GM19467 (cell line): ENCODE data around the gene AHI1.
A peak's percentile ranks its signal among the peaks of the same experiment; 100 is the strongest.

Experiments used
- ATAC-seq: cut with Tn5 transposase; IDR thresholded peaks from one replicate; pipeline ENCODE4 v1.9.1; 2021; ENCODE audit warnings: mild to moderate bottlenecking, moderate library complexity; ENCODE audit not compliant: unreplicated experiment

AHI1 gene

GRCh38 chr6:135464634-135465033 lies 32.9 kb downstream of the AHI1 start:
- ATAC-seq, result no peak

- no peak for ATAC-seq
Observed at GRCh38 chr6:135461208-135461607, 36.3 kb downstream of the AHI1 start.

- ATAC-seq, result no peak
Observed at GRCh38 chr6:135458051-135458450, 39.5 kb downstream of the AHI1 start.

- ATAC-seq, result no peak
Observed at GRCh38 chr6:135451617-135452190, 45.8 kb downstream of the AHI1 start.

- no peak for ATAC-seq
Observed at GRCh38 chr6:135449246-135449645, 48.3 kb downstream of the AHI1 start.

- peak; percentile 46 for ATAC-seq
Observed at GRCh38 chr6:135440087-135440792, 57.3 kb downstream of the AHI1 start.

GRCh38 chr6:135439549-135439948 lies 58.0 kb downstream of the AHI1 start:
- no peak for ATAC-seq

- ATAC-seq, result no peak
Observed at GRCh38 chr6:135438907-135439535, 58.5 kb downstream of the AHI1 start.

GRCh38 chr6:135434991-135435390 lies 62.5 kb downstream of the AHI1 start:
- ATAC-seq, result no peak

GRCh38 chr6:135434095-135434494 lies 63.4 kb downstream of the AHI1 start:
- ATAC-seq, result peak; percentile 71

- no peak for ATAC-seq
Observed at GRCh38 chr6:135428078-135428477, 69.5 kb downstream of the AHI1 start.

- no peak for ATAC-seq
Observed at GRCh38 chr6:135426833-135427232, 70.7 kb downstream of the AHI1 start.

- ATAC-seq, result no peak
Observed at GRCh38 chr6:135424385-135424784, 73.2 kb downstream of the AHI1 start.

GRCh38 chr6:135423649-135424128 lies 73.9 kb downstream of the AHI1 start:
- peak; percentile 86 for ATAC-seq

- ATAC-seq, result no peak
Observed at GRCh38 chr6:135419162-135419561, 78.4 kb downstream of the AHI1 start.

GRCh38 chr6:135418040-135418760 lies 79.3 kb downstream of the AHI1 start:
- ATAC-seq, result no peak

GRCh38 chr6:135412761-135413160 lies 84.8 kb downstream of the AHI1 start:
- no peak for ATAC-seq

GRCh38 chr6:135411849-135412248 lies 85.7 kb downstream of the AHI1 start:
- no peak for ATAC-seq

- no peak for ATAC-seq
Observed at GRCh38 chr6:135411339-135411738, 86.2 kb downstream of the AHI1 start.

- ATAC-seq, result no peak
Observed at GRCh38 chr6:135410856-135411255, 86.7 kb downstream of the AHI1 start.

GRCh38 chr6:135403584-135403983 lies 94.0 kb downstream of the AHI1 start:
- no peak for ATAC-seq
